Skin epidermis (tissue), 12 donors: ENCODE measurements around the gene DIPK1A.

Experiments
- H3K27ac ChIP-seq, 21 experiments: fragments of 200-600 bp; sonication (generic) in 11 of 21; one replicate each; pipeline ENCODE4 v1.5.0; 2020; ENCODE audit warnings: mild to moderate bottlenecking in 3 of 21, inconsistent platforms in 2 of 21, moderate library complexity in 2 of 21
- H3K4me3 ChIP-seq, 7 experiments: fragments of 200-600 bp; sonication (generic) in 2 of 7; one replicate each; pipeline ENCODE4 v1.5.0; 2020; ENCODE audit warnings: inconsistent platforms in 2 of 7, mild to moderate bottlenecking in 2 of 7, moderate library complexity in 1 of 7

DIPK1A gene

DNA sequence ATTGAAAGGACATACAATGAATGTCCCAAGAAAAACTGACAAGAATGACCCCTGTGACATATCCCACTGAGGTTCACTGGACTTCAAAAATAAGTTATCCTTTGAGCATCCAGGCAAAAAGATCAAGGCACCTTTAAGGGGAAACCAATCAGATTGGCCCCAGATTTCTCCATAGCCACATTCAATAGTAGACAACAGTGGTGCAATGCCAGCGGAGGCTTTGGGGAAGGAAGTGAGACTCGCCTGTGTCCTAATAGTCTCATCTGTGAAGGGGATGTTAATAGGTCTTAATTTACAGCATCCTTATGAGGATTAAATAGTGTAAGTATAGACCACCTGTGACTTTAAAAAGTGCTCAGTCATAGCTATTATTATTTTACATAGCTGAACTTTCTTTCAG lies 108.0 kb downstream of the DIPK1A start:
- H3K4me3 ChIP-seq = no peak overlapping the region
- H3K27ac ChIP-seq = no peak overlapping the region

DNA sequence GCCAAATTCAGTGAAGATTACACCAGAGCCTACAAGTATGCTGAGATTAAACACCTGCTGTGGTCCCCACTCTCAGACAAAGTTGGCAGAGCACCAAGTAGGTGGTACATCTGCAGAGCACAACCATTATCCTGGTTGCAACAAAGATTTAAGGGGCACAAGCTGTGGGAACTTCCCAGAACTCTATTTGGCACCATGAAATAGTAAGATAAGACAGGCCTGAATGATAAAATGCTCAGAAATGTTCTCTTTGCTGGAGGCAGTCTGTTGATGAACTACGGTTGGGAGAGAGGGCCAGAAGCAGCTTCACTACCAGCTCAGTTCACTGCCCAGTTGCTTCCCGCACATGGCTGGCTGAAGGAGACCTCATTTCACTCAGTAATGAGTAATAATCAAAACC lies 109.5 kb downstream of the DIPK1A start:
- Histone ChIP-seq H3K27ac (no peak overlapping the region), H3K4me3 (no peak overlapping the region)

DNA sequence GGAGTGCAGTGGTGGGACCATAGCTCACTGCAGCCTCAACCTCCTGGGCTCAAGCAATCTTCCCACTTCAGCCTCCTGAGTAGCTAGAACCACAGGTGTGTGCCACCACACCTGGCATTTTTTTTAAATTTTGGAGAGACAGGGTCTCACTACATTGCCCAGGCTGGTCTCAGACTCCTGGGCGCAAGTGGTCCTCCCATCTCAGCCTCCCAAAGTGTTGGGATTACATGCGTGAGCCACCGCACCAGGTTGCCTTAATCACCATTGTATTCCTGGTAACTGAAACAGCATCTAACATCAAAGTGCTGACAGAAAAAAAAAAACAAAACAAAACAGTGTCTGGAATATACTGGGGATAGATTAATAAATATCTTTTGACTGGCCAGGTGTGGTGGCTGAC lies 111.2 kb downstream of the DIPK1A start:
- Histone ChIP-seq H3K4me3 (no peak overlapping the region), H3K27ac (no peak overlapping the region)

DNA sequence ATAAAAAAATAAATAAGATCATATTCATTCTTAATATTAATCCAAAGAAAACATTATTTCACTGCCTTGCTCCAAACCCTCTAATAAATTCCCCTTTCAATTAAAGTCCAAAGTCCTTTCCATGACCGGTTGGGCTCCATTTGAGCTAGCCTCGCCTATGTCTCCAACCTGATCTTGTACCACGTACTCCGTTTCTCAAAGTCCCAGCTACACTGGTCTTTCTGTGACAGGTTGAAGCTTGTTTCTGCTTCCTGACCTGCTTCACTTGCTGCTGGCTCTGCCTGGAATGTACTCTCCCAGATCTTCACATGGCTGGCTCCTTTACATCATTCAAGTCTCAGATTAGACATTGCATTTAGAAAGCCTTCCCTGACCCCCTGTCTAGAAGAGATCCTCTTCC lies 113.1 kb downstream of the DIPK1A start:
- no peak overlapping the region for H3K4me3 ChIP-seq
- H3K27ac ChIP-seq = peak overlapping the region in 1 of 21 experiments; percentile 5

DNA sequence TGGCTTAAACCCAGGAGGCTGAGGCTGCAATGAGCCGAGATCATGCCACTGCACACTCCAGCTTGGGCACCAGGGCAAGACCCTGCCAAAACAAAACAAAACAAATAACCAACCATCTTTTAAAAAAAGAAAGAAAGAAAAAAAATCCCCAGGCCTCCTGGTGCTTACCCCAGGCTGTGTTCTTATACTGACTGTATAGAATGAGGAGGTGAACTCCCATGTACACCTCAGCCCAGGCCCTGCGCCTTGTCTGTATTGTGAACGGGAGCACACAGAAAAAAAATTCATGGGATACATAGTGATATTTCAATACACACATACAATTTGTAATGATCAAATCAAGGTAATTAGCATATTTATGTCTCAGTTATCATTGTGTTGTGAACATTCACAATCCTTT lies 115.4 kb downstream of the DIPK1A start:
- no peak overlapping the region for H3K4me3 ChIP-seq
- H3K27ac ChIP-seq = no peak overlapping the region

DNA sequence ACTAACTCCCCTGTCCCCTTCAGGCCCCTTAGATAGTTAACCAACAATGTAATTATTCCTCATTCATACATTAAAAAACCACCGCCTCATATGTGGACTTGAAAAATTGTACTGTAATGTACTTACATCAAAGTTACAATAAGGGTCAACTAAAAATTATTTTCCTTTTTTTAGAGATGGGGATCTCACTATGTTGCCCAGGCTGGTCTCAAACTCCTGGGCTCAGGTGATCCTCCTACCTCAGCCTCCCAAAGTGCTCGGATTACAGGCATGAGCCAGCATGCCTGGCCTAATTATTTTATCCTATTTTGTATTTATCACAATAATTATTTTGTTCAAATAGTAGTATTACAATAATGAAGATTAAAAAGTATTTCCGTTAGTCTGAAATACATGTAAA lies 116.8 kb downstream of the DIPK1A start:
- Histone ChIP-seq H3K27ac (no peak overlapping the region), H3K4me3 (no peak overlapping the region)

DNA sequence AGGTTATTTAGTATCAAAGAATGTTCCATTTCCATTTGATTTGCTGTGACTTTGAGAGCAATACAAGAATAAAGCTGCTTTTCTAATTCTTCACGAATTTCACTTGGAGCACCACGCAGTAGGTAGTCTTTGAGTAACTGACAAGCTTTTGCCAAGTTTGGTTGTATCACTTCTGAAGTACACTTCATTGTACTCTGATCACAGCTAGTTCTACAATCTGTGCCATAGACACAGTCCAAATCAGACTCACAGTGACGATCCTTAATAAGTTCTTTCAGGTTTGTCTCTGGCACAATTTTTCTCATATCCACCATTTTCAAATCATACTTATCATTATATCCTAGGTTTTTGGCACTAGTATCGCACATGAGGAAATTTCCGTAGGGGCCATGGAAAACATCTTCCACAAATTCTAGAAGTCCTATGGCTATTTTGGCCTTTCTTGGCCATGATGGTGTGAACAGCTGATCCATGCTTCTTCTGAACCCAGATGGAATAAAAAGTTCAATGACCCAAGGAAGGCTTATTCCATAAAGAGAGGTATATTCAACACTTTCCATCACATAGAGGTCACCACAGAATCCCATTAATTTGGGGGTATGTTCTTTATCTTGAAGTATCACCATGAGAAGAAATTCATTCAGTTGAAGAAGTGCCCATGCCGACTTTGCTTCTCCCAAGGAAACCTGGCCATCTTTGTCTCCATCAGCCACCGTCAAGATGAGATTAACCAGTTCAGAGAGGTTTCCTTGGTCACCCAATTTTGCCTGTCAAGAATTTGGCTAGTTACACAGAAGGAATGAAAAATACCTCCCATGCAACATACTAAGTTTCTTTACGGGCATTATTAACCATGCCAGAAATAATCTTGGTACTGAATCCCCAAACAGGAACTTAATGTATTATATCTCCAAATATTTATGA lies 117.6 kb downstream of the DIPK1A start:
- no peak overlapping the region for H3K27ac ChIP-seq
- no peak overlapping the region for H3K4me3 ChIP-seq

DNA sequence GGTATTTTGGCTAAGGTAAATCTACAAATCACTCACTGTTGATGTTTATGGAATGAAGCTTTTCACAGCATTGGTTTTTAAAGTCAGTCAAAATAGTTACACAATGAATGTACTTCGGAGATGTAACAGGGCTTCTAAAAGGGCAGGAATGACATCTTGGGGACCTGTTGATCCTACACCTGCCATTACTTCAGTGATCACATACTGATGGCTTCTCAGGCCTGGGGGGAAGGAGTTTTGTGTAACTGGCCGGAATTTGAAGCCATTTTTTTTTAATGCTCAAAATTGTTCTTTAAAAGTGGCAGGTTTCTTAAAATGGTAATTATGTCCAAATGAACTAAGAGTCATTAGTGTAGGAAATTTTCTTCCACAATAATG lies 118.2 kb downstream of the DIPK1A start:
- no peak overlapping the region for H3K27ac ChIP-seq
- no peak overlapping the region for H3K4me3 ChIP-seq

DNA sequence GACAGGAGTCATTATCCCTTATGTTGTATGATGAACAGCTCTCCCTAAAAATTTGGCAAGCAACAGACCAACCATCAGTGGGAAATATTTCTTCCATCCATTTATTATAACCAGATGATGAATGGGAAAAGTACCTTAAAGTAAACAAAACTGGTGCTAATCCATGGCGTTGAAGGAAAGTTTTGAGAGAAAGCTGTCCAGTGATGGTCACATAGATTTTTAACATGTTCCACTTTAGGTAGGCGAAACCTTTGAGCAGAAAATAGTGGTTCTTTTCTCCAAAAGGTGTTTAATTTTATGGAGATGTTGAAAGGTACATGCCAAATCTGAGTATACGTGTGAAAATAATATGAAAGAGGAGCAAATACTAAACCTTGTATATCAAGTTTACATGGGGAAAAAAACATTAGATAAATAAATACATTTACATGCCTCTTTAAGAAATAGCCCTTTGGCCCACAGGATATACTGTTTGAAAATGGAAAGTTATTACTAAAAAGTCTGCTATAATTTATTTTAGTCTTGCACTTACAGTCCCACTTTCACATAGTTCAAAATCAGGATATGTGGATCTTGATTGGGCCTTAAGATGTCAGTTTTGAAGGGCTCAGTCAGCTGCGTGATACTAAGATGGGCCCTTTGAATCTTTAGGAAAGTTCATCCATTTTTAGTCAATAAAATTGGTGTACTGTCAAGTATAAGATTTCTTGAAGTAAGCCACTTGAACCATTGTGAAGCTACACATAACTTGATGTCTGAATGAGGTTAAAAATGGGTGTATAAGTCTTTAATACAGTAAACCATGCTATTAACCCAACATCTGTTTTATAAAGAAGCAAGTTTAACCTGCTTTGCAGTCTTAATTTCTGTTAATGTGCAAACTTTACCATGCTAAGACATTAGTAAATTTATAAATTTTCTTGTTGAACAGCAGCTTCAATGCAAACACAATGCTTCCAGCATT lies 118.9 kb downstream of the DIPK1A start:
- no peak overlapping the region for H3K4me3 ChIP-seq
- H3K27ac ChIP-seq = no peak overlapping the region

DNA sequence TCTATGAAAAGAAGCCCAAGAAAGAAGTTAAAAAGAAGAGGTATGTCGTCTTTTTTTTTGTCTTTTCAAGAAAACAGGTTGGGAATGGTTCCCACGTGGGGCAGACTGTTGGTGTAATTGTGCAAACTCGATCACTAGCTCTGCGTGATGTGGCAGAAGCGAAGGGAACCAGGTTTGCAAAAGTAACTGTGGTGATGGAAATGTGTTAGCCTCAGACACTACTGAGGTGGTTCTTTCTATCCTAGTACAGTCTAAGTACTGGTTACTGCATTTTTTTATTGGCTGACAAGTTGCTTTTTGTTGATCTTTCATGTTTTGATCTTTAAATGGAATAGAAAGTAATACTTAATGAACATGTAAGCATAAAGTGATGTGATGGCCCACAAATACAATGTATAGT lies 120.7 kb downstream of the DIPK1A start:
- H3K27ac ChIP-seq = no peak overlapping the region
- H3K4me3 ChIP-seq = no peak overlapping the region

DNA sequence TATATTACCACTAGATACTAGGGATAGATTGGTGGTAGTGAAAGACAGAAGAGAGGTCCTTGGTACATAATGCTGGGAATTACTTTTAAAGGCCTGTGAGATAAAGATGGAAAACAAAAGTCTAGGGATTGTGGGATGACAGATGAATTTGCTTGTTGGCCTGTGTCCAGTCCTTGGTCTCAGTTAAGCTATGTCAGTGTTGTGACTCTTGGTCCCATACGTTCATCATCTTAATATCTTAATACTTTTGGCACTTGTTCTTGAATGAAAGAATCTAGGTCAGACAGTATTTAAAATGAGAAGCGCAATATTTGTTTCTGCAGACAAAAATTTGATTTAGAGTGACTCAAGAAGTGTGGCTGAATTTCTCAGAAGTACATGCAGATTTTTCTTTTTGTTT lies 121.8 kb downstream of the DIPK1A start:
- no peak overlapping the region for H3K27ac ChIP-seq
- no peak overlapping the region for H3K4me3 ChIP-seq

DNA sequence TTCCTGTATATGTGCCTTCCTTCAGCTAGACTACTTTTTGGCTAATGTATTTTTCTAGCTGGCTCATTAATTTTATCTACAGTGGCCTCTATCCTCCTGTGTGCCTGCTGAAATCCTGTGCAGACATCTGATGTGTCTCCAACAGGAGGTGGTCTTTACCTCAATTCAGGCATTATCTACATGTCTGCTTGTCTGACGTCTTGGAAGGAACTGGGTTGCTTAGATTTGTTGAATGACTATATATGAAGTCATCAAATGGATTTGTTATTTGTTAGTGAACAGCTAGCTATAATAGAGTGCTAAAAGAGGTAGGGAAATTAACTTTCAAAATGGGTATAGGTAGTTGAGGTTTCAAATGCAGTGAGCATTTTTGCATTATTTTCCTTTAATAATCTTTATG lies 122.7 kb downstream of the DIPK1A start:
- peak overlapping the region in 1 of 21 experiments; percentile 10 for H3K27ac ChIP-seq

DNA sequence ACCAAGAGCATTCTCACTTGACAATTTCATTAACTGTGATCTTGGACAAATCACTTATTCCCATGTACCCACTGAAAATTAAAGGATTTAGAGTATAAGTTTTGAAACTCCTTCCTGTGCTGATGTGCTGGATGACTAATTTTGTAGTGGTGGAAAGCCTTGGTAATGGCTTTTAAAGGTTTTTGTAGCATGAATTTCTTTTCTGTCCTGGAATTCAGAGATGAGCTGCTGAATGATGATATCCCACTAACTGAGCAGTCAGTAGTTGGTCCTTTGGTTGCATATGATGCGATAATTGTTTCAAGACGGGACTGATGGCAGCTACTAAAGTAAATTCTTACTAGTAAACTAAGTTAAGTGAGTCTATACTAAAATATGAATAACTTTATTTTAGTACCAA lies 124.2 kb downstream of the DIPK1A start:
- no peak overlapping the region for H3K4me3 ChIP-seq
- no peak overlapping the region for H3K27ac ChIP-seq

More for the DNA sequence above, 122.7 kb downstream of the DIPK1A start:
- H3K4me3 ChIP-seq = no peak overlapping the region

DNA sequence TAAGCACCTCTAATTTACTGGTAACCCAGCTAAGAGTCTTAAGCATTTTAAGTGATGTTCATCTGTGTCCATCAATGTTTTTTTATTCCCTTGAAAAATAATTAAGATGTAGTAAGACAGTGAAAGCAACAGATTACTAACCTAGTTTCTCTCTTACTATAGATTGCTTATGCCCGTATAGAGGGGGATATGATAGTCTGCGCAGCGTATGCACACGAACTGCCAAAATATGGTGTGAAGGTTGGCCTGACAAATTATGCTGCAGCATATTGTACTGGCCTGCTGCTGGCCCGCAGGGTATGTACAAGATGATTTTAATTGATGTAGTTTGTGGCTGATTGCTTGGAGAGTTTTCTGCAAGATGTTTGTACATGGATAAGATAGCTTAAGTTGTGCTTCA lies 126.6 kb downstream of the DIPK1A start:
- H3K4me3 ChIP-seq = no peak overlapping the region
- H3K27ac ChIP-seq = no peak overlapping the region

DNA sequence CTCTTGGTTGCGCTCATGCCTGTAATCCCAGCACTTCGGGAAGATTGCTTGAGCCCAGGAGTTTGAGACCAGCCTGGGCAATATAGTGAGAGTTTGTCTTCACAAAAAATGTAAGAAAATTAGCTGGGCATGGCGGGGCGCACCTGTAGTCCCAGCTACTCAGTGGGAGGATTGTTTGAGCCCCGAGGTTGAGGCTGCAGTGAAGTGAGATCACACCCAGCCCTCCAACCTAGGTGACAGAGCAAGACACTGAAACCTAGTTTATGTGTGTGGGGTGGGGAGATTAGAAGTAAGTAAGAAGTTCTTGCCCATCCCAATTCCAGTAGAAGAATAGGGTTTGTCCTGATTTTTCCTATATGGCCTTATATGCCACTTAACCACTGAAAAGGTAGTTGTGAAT lies 127.4 kb downstream of the DIPK1A start:
- Histone ChIP-seq H3K27ac (peak overlapping the region in 6 of 21 experiments; percentile 26 to 96 (median 94)), H3K4me3 (peak overlapping the region in 5 of 7 experiments; percentile 78 to 99 (median 96))

DNA sequence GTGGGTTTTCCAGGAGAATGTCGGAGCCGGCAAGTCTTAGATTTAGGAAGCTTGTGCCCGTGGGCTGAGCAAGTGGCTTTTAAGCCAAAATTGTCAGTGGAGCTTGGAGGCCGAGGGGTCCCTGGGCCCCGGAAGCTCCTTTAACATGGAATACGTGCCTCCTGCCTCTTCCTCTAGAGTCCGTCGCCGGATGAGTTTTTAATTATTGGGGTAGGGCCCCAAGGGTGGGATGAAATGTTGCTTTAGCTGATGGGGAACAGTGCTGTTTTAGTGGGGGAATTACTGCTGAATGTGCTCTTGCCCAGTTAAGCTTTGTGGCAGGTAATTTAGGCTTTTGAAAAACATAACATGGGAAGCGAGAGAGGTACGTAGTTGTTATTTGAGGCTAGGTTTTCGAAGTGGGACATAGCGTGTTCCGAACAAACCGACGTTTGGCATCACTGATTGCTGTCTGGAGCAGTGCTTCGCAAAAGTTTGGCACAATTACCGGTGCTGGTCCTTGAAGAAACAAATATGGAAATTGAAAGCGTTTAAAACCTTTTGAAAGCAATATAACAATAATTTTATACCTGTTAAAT lies 128.6 kb downstream of the DIPK1A start:
- Histone ChIP-seq H3K4me3 (peak overlapping the region; percentile 78 to 99 (median 96)), H3K27ac (peak overlapping the region; percentile 88 to 97 (median 93))

DNA sequence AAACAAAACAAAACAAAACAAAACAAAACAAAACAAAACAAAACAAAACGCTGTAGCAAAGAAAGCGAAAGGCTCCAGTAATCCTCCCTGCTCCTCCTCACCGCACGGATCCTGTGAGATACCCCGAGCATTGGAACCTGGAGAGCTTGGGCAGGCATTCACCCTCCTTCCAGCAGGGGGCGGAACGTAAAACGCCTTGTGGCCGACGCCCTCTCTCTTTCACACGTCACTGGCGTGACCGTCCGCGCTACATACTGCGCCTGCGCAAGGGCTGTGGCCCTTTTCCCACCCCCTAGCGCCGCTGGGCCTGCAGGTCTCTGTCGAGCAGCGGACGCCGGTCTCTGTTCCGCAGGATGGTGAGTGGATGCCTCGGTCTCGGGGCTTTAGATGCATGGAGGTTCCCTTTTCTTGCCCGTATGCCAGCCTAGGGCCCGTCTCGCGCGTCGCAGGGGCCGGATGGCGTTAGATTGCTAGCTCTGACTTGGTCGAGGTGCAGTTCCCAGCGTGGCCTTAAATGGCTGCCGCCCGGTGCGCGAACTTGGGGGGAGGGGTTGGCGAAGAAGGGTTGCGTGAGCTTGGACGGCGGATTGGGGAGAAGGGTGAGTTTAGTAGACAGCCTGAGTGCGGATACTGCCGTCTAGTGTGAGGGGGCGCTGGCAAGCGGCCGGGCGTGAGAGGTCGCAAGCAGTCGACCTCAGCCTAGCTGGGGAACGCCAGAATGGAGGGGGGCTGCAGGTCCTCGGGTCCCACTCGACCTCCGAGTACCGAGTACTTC lies 129.3 kb downstream of the DIPK1A start, which contains the start of gene RPL5:
Gene RPL5 (plus strand): TSS at position 279 of the 775 bp plus-strand sequence. CDS start 75 bp downstream, at position 354.
- Histone ChIP-seq H3K27ac (peak within 1 kb of the TSS; percentile 88 to 97 (median 93)), H3K4me3 (peak within 1 kb of the TSS; percentile 78 to 99 (median 96))

DNA sequence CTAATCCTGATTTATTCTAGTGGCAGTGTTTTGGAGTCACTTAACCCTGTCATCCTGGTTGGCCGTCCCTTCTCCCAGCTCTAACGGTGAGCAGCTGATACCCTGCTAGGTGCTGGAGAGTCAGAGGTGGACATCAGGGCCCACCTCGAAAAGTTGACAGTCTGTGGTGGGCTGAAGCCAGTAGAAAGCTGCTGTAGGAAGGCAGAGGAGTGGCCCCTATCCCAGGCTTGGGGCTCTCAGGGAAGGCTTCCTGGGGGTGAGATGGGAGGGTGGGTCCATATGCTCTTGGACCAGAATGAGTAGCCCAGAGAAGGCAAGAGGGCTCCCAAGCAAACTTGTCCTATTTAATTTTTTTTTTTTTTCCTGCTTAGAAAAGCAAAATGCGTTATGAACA lies 129.9 kb downstream of the DIPK1A start:
- Histone ChIP-seq H3K4me3 (peak overlapping the region in 1 of 7 experiments; percentile 87), H3K27ac (peak overlapping the region in 5 of 21 experiments; percentile 88 to 95 (median 93))

DNA sequence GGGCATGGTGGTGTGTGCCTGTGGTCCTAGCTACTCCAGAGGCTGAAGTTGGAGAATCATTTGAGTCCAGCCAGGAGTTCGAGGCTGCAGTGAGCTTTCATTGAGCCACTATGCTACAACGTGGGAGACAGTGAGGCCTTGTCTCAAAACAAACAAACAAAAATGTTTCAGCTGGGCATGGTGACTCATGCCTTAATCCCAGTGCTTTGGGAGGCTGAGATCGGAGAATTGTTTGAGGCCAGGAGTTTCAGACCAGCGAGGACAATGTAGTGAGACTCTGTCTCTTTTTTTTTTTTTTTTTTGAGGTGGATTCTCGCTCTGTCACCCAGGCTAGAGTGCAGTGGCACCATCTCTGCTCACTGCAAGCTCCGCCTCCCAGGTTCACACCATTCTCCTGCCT lies 134.5 kb downstream of the DIPK1A start:
- Histone ChIP-seq H3K4me3 (no peak overlapping the region), H3K27ac (no peak overlapping the region)
